ENCODE measurements around the gene GIT1. TPM values are rescaled to one million over a fixed set of nuclear protein-coding genes. Genes with fewer than 3 reads are reported as not detected.

GIT1 gene
- total RNA-seq, 3 donors from 2014 or later = 28.6 to 41.0 (median 37.2) TPM

- Histone ChIP-seq H3K4me3 (no peak overlapping the region), H3K36me3 (ENCODE audit: low read depth) (no peaks in the 10 kb centered on the region), H3K4me1 (ENCODE audit: low read depth) (peaks cover 12% of the 10 kb centered on the region), H3K9me3 (no peaks in the 10 kb centered on the region)
- ATAC-seq (no peak), DNase-seq (peak in 1 of 3 donors; percentile 25)
- TF ChIP-seq CTCF (IDR thresholded peaks at IDR 0.05) = no peak
- intact Hi-C loops (cut with DNase I, micrococcal nuclease) = no loop called here
These were observed 11.8 kb downstream of the GIT1 start for GRCh38 chr17:29577385-29578211.

- peak in 1 of 3 donors; percentile 26 for DNase-seq
- Histone ChIP-seq H3K36me3 (ENCODE audit: low read depth) (no peaks in the 10 kb centered on the region), H3K4me1 (ENCODE audit: low read depth) (peaks cover 12% of the 10 kb centered on the region), H3K4me3 (no peak overlapping the region), H3K9me3 (no peaks in the 10 kb centered on the region)
- intact Hi-C loops (cut with DNase I, micrococcal nuclease) = no loop called here
- ATAC-seq = no peak
- no peak for TF ChIP-seq CTCF (IDR thresholded peaks at IDR 0.05)
These were observed 12.5 kb downstream of the GIT1 start for GRCh38 chr17:29577001-29577370.

- intact Hi-C loops (cut with DNase I, micrococcal nuclease) = no loop called here
- TF ChIP-seq CTCF (IDR thresholded peaks at IDR 0.05) = no peak
- Histone ChIP-seq H3K4me1 (ENCODE audit: low read depth) (peaks cover 12% of the 10 kb centered on the region), H3K9me3 (no peaks in the 10 kb centered on the region), H3K36me3 (ENCODE audit: low read depth) (no peaks in the 10 kb centered on the region), H3K4me3 (no peak overlapping the region)
- ATAC-seq (no peak), DNase-seq (peak in 1 of 3 donors; percentile 31)
These were observed 13.0 kb downstream of the GIT1 start for GRCh38 chr17:29576214-29577000.

GRCh38 chr17:29575511-29576213 lies 13.8 kb downstream of the GIT1 start:
- ATAC-seq (no peak), DNase-seq (peak in 1 of 3 donors; percentile 34)
- Histone ChIP-seq H3K9me3 (no peaks in the 10 kb centered on the region), H3K4me3 (no peak overlapping the region), H3K36me3 (ENCODE audit: low read depth) (no peaks in the 10 kb centered on the region), H3K4me1 (ENCODE audit: low read depth) (peaks cover 15% of the 10 kb centered on the region)
- intact Hi-C loops (cut with DNase I, micrococcal nuclease) = no loop called here
- no peak for TF ChIP-seq CTCF (IDR thresholded peaks at IDR 0.05)

- no peaks in the 10 kb centered on the region for H3K36me3 ChIP-seq (ENCODE audit: low read depth)
- H3K4me3 ChIP-seq = no peak overlapping the region
- ATAC-seq (peak; percentile 90), DNase-seq (peak; percentile 82 to 89 (median 83))
- H3K4me1 ChIP-seq (ENCODE audit: low read depth) = peaks cover 15% of the 10 kb centered on the region
- H3K9me3 ChIP-seq = no peaks in the 10 kb centered on the region
- intact Hi-C loops (cut with DNase I, micrococcal nuclease) = no loop called here
- TF ChIP-seq CTCF (IDR thresholded peaks at IDR 0.05) = no peak
These were observed 14.5 kb downstream of the GIT1 start for GRCh38 chr17:29574732-29575510.
